Type B pancreatic cell (in vitro differentiated cells): ENCODE measurements around the gene ROR1. TPM values are rescaled to one million over a fixed set of nuclear protein-coding genes. Genes with fewer than 3 reads are reported as not detected.
A peak's percentile ranks its signal among the peaks of the same experiment; 100 is the strongest.

Experiments
- DNase-seq: peaks from one replicate; pipeline ENCODE4 v3.0.0; 2021; ENCODE audit warnings: mixed read lengths; ENCODE audit not compliant: unreplicated experiment; ENCODE audit errors: extremely low spot score
- H3K27ac Mint-ChIP-seq: 2 replicates; pipeline ENCODE4 v1.8.0; 2021; ENCODE audit warnings: mild to moderate bottlenecking, mixed read lengths
- H3K27me3 Mint-ChIP-seq: 2 replicates; pipeline ENCODE4 v1.8.0; 2021; ENCODE audit warnings: mixed read lengths
- H3K36me3 Mint-ChIP-seq: 2 replicates; pipeline ENCODE4 v1.8.0; 2021; ENCODE audit warnings: mixed read lengths
- H3K4me1 Mint-ChIP-seq: one replicate; pipeline ENCODE4 v1.8.0; 2021; ENCODE audit warnings: mixed read lengths; ENCODE audit not compliant: unreplicated experiment
- H3K4me3 Mint-ChIP-seq: 2 replicates; pipeline ENCODE4 v1.8.0; 2021; ENCODE audit warnings: mild to moderate bottlenecking, mixed read lengths
- H3K9me3 Mint-ChIP-seq: 2 replicates; pipeline ENCODE4 v1.8.0; 2021; ENCODE audit warnings: mixed read lengths
- total RNA-seq: library from RNA; stranded (reverse); gene quantifications from 2 replicates; pipeline ENCODE4 v1.2.1, GENCODE V29; 2021; ENCODE audit warnings: low replicate concordance
- TF ChIP-seq, protein P1 (sequence below): fragments of 200-600 bp; sonication (generic); conservative IDR thresholded peaks from 2 replicates; pipeline ENCODE4 v1.5.0; 2021; ENCODE audit warnings: antibody characterized with exemption, mild to moderate bottlenecking

ROR1 gene
- total RNA-seq, 1 donor from 2014 or later: 32.0 TPM

- Mint-ChIP-seq H3K4me1 (peaks cover 57% of the 10 kb centered on the region), H3K36me3 (no peaks in the 10 kb centered on the region), H3K9me3 (no peaks in the 10 kb centered on the region), H3K27ac (no peak overlapping the region), H3K4me3 (no peak overlapping the region), H3K27me3 (peaks cover 7% of the 10 kb centered on the region)
- no peak for DNase-seq
- TF ChIP-seq, protein P1, sequence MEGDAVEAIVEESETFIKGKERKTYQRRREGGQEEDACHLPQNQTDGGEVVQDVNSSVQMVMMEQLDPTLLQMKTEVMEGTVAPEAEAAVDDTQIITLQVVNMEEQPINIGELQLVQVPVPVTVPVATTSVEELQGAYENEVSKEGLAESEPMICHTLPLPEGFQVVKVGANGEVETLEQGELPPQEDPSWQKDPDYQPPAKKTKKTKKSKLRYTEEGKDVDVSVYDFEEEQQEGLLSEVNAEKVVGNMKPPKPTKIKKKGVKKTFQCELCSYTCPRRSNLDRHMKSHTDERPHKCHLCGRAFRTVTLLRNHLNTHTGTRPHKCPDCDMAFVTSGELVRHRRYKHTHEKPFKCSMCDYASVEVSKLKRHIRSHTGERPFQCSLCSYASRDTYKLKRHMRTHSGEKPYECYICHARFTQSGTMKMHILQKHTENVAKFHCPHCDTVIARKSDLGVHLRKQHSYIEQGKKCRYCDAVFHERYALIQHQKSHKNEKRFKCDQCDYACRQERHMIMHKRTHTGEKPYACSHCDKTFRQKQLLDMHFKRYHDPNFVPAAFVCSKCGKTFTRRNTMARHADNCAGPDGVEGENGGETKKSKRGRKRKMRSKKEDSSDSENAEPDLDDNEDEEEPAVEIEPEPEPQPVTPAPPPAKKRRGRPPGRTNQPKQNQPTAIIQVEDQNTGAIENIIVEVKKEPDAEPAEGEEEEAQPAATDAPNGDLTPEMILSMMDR: no peak
These were observed 133.2 kb downstream of the ROR1 start for GRCh38 chr1:63907051-63907450.

DNA sequence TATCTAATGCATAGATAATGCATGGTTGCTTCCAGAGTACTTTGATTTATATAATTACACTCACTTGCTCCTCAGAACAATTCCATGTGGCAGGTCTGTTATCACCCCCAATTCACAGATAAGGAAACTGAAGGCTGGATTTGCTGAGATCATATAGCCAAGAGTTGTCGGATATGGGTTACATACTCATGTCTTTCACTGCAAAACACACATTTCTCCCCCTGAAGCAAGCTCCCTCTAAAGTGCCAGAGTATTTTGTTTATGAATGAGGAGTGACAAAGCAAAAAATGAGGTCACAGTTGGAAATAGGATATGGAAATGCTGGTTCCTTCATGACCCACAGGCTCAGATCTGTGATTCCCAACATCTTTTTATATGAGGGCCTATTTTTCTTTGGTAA, 134.2 kb downstream of the ROR1 start:
- DNase-seq: no peak
- Mint-ChIP-seq H3K36me3 (peaks cover 5% of the 10 kb centered on the region), H3K9me3 (no peaks in the 10 kb centered on the region), H3K27me3 (peaks cover 16% of the 10 kb centered on the region), H3K4me3 (no peak overlapping the region), H3K4me1 (peaks cover 64% of the 10 kb centered on the region), H3K27ac (no peak overlapping the region)
- TF ChIP-seq, protein P1: no peak

GRCh38 chr1:63909526-63909925, 135.7 kb downstream of the ROR1 start:
- peaks cover 71% of the 10 kb centered on the region for H3K4me1 Mint-ChIP-seq
- no peak overlapping the region for H3K4me3 Mint-ChIP-seq
- H3K27me3 Mint-ChIP-seq: peaks cover 17% of the 10 kb centered on the region
- H3K9me3 Mint-ChIP-seq: no peaks in the 10 kb centered on the region
- TF ChIP-seq, protein P1: no peak
- peaks cover 5% of the 10 kb centered on the region for H3K36me3 Mint-ChIP-seq
- H3K27ac Mint-ChIP-seq: no peak overlapping the region
- DNase-seq: no peak

DNA sequence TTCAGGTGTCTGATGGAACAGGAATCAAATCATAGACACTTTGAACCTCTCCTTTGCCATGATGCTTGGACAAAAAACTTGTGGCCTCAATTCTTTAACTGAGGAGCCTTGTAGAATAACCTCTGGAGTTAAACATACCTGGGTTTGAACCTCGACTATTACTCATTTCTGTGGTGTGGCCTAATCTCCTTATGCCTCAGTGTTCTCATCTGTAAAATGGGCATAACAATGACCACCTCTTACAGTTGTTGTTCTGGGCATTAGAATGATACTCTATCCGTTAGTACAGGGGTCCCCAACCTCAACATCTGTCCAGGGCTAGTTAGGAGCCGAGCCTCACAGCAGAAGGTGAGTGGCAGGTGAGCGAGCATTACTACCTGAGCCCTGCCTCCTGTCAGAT, 137.2 kb downstream of the ROR1 start:
- TF ChIP-seq, protein P1: no peak
- no peak overlapping the region for H3K4me3 Mint-ChIP-seq
- H3K27ac Mint-ChIP-seq: no peak overlapping the region
- H3K27me3 Mint-ChIP-seq: peaks cover 17% of the 10 kb centered on the region
- H3K4me1 Mint-ChIP-seq: peaks cover 76% of the 10 kb centered on the region
- no peaks in the 10 kb centered on the region for H3K9me3 Mint-ChIP-seq
- peaks cover 5% of the 10 kb centered on the region for H3K36me3 Mint-ChIP-seq
- DNase-seq: no peak

- peak overlapping the region; percentile 16 for H3K4me3 Mint-ChIP-seq
- peak overlapping the region; percentile 28 for H3K27ac Mint-ChIP-seq
- TF ChIP-seq, protein P1: no peak
- peaks cover 5% of the 10 kb centered on the region for H3K36me3 Mint-ChIP-seq
- no peaks in the 10 kb centered on the region for H3K9me3 Mint-ChIP-seq
- peaks cover 17% of the 10 kb centered on the region for H3K27me3 Mint-ChIP-seq
- no peak for DNase-seq
- peaks cover 73% of the 10 kb centered on the region for H3K4me1 Mint-ChIP-seq
These were observed 138.8 kb downstream of the ROR1 start for GRCh38 chr1:63912643-63913042.

- Mint-ChIP-seq H3K36me3 (peaks cover 5% of the 10 kb centered on the region), H3K4me3 (no peak overlapping the region), H3K4me1 (peaks cover 70% of the 10 kb centered on the region), H3K27ac (no peak overlapping the region), H3K9me3 (no peaks in the 10 kb centered on the region), H3K27me3 (peaks cover 17% of the 10 kb centered on the region)
- TF ChIP-seq, protein P1: no peak
- DNase-seq: no peak
These were observed 139.7 kb downstream of the ROR1 start for GRCh38 chr1:63913533-63913932.
